H9 (cell line): ENCODE data around the gene TOGARAM2. TPM values are rescaled to one million over a fixed set of nuclear protein-coding genes. Genes with fewer than 3 reads are reported as not detected.

Source experiments
- DNase-seq: peaks from one replicate; pipeline ENCODE4 v3.0.0-alpha.2; 2017
- H2AFZ ChIP-seq: one replicate; pipeline ENCODE4 v1.6.1; 2013; ENCODE audit warnings: mild to moderate bottlenecking, low read length, control low read depth, moderate library complexity
- H2AK5ac ChIP-seq: 2 replicates; pipeline ENCODE4 v1.6.1; 2013; ENCODE audit warnings: low read length, control low read depth, mixed read lengths; ENCODE audit not compliant: insufficient read length
- H2BK120ac ChIP-seq: one replicate; pipeline ENCODE4 v1.6.1; 2013; ENCODE audit warnings: low read depth, mild to moderate bottlenecking, low read length, control low read depth, inconsistent platforms; ENCODE audit not compliant: poor library complexity, severe bottlenecking
- H2BK12ac ChIP-seq: 2 replicates; pipeline ENCODE4 v1.6.1; 2013; ENCODE audit warnings: low read length, control low read depth, mixed read lengths, low read depth; ENCODE audit not compliant: insufficient read length
- H2BK15ac ChIP-seq: 2 replicates; pipeline ENCODE4 v1.6.1; 2013; ENCODE audit warnings: low read depth, low read length, control low read depth
- H2BK20ac ChIP-seq: one replicate; pipeline ENCODE4 v1.6.1; 2013; ENCODE audit warnings: low read depth, mild to moderate bottlenecking, low read length, control low read depth, inconsistent platforms; ENCODE audit not compliant: poor library complexity, severe bottlenecking
- H2BK5ac ChIP-seq: 2 replicates; pipeline ENCODE4 v1.6.1; 2013; ENCODE audit warnings: low read length, control low read depth, mixed read lengths; ENCODE audit not compliant: insufficient read length
- H3K14ac ChIP-seq: 2 replicates; pipeline ENCODE4 v1.6.1; 2013; ENCODE audit warnings: low read length, control low read depth; ENCODE audit not compliant: insufficient read depth
- H3K18ac ChIP-seq: 2 replicates; pipeline ENCODE4 v1.6.1; 2013; ENCODE audit warnings: low read depth, mild to moderate bottlenecking, mixed read lengths, low read length, control low read depth; ENCODE audit not compliant: insufficient read length
- H3K23ac ChIP-seq: 2 replicates; pipeline ENCODE4 v1.6.1; 2013; ENCODE audit warnings: low read length, control low read depth, mixed read lengths, low read depth; ENCODE audit not compliant: insufficient read length
- H3K23me2 ChIP-seq: 2 replicates; pipeline ENCODE4 v1.6.1; 2013; ENCODE audit warnings: low read depth, mild to moderate bottlenecking, mixed read lengths, low read length, control low read depth; ENCODE audit not compliant: insufficient read length, poor library complexity, severe bottlenecking
- H3K27ac ChIP-seq: 2 replicates; pipeline ENCODE4 v1.5.1; 2013; ENCODE audit warnings: low read length, control low read depth, mixed read lengths, low read depth; ENCODE audit not compliant: insufficient read length
- H3K27me3 ChIP-seq: 2 replicates; pipeline ENCODE4 v1.6.1; 2013; ENCODE audit warnings: low read length, control low read depth, inconsistent platforms; ENCODE audit not compliant: insufficient read depth
- H3K4ac ChIP-seq: 2 replicates; pipeline ENCODE4 v1.6.1; 2013; ENCODE audit warnings: low read depth, mild to moderate bottlenecking, control low read depth, inconsistent platforms, low read length, moderate library complexity
- H3K4me1 ChIP-seq: 2 replicates; pipeline ENCODE4 v1.6.1; 2013; ENCODE audit warnings: low read length, control low read depth, inconsistent platforms; ENCODE audit not compliant: insufficient read depth
- H3K4me2 ChIP-seq: 2 replicates; pipeline ENCODE4 v1.6.1; 2013; ENCODE audit warnings: low read length, control low read depth, mixed read lengths; ENCODE audit not compliant: insufficient read length, insufficient read depth
- H3K56ac ChIP-seq: 2 replicates; pipeline ENCODE4 v1.6.1; 2013; ENCODE audit warnings: low read depth, mild to moderate bottlenecking, mixed read lengths, low read length, control low read depth; ENCODE audit not compliant: insufficient read length
- H3K79me1 ChIP-seq: 2 replicates; pipeline ENCODE4 v1.6.1; 2013; ENCODE audit warnings: low read depth, mild to moderate bottlenecking, moderate library complexity, low read length, control low read depth, inconsistent platforms; ENCODE audit not compliant: insufficient read depth, poor library complexity, severe bottlenecking
- H3K79me2 ChIP-seq: 2 replicates; pipeline ENCODE4 v1.6.1; 2013; ENCODE audit warnings: low read length, control low read depth, inconsistent platforms; ENCODE audit not compliant: insufficient read depth
- H3K9ac ChIP-seq: 2 replicates; pipeline ENCODE4 v1.6.1; 2013; ENCODE audit warnings: low read length, control low read depth, mixed read lengths; ENCODE audit not compliant: insufficient read length; ENCODE audit errors: extremely low read depth
- H3K9me3 ChIP-seq: one replicate; pipeline ENCODE4 v1.6.1; 2013; ENCODE audit warnings: low read depth, low read length, inconsistent platforms; ENCODE audit not compliant: control insufficient read depth
- H3T11ph ChIP-seq: one replicate; pipeline ENCODE4 v1.6.1; 2013; ENCODE audit warnings: mild to moderate bottlenecking, low read length, control low read depth, inconsistent platforms
- H4K20me1 ChIP-seq: one replicate; pipeline ENCODE4 v1.6.1; 2013; ENCODE audit not compliant: control insufficient read depth, insufficient read length, insufficient read depth
- H4K5ac ChIP-seq: 2 replicates; pipeline ENCODE4 v1.6.1; 2013; ENCODE audit warnings: low read depth, mild to moderate bottlenecking, mixed read lengths, low read length, control low read depth; ENCODE audit not compliant: insufficient read length
- H4K8ac ChIP-seq: replicated peaks from 2 replicates; pipeline ENCODE4 v1.6.1; 2013; ENCODE audit warnings: low read length, control low read depth, mixed read lengths, low read depth; ENCODE audit not compliant: insufficient read length
- H4K91ac ChIP-seq: 2 replicates; pipeline ENCODE4 v1.6.1; 2013; ENCODE audit warnings: low read depth, mild to moderate bottlenecking, moderate library complexity, mixed read lengths, low read length, control low read depth; ENCODE audit not compliant: insufficient read length
- H3K27ac Mint-ChIP-seq, 3 experiments: 2 replicates in 2 of 3; 3 replicates in 1 of 3; pipeline ENCODE4 v1.8.0; 2020 to 2021; ENCODE audit warnings: mixed read lengths in 3 of 3, mild to moderate bottlenecking in 1 of 3, moderate library complexity in 1 of 3
- H3K27me3 Mint-ChIP-seq: 2 replicates; pipeline ENCODE4 v1.8.0; 2021; ENCODE audit warnings: low read depth, mild to moderate bottlenecking, moderate library complexity, mixed read lengths
- H3K36me3 Mint-ChIP-seq, 3 experiments: 2 replicates in 2 of 3; 3 replicates in 1 of 3; pipeline ENCODE4 v1.8.0; 2020 to 2021; ENCODE audit warnings: low read depth in 3 of 3, mixed read lengths in 3 of 3; ENCODE audit not compliant: insufficient read depth in 1 of 3
- H3K4me1 Mint-ChIP-seq, 2 experiments: 2 replicates each; pipeline ENCODE4 v1.8.0; 2020; ENCODE audit warnings: mixed read lengths in 2 of 2
- H3K4me3 Mint-ChIP-seq, 2 experiments: 2 replicates in 1 of 2; 3 replicates in 1 of 2; pipeline ENCODE4 v1.8.0; 2020 to 2021; ENCODE audit warnings: mild to moderate bottlenecking in 2 of 2, mixed read lengths in 2 of 2, moderate library complexity in 1 of 2
- H3K9me3 Mint-ChIP-seq, 2 experiments: 2 replicates in 1 of 2; 3 replicates in 1 of 2; pipeline ENCODE4 v1.8.0; 2020; ENCODE audit warnings: mild to moderate bottlenecking in 2 of 2, mixed read lengths in 2 of 2, moderate library complexity in 1 of 2
- CTCF ChIP-seq: fragments of 200-600 bp; sonication (generic); conservative IDR thresholded peaks from 3 replicates; pipeline ENCODE4 v1.8.0; 2021; ENCODE audit warnings: antibody characterized with exemption, mild to moderate bottlenecking
- WGBS: extraction: QIAGEN DNeasy Blood & Tissue Kit; methylation state at CpG from one replicate; pipeline ENCODE4 v1.1.7; 2013; ENCODE audit warnings: missing lambda C conversion rate, low lambda C conversion rate, mixed read lengths; ENCODE audit not compliant: insufficient read length; ENCODE audit errors: extremely low coverage; 5-methylcytosine and 5-hydroxymethylcytosine counted together
- total RNA-seq: library from RNA; stranded (reverse); gene quantifications from 2 replicates; pipeline ENCODE4 v1.2.1, GENCODE V29; 2021

TOGARAM2 gene
- total RNA-seq, 1 experiment from 2014 or later = 0.83 TPM

- Histone ChIP-seq H3K4me1 (no peaks in the 10 kb centered on the region), H2AFZ (no peak overlapping the region), H3K14ac (no peak overlapping the region), H3K27me3 (no peaks in the 10 kb centered on the region), H3K18ac (no peak overlapping the region), H4K8ac (no peak overlapping the region), H2BK12ac (no peak overlapping the region), H2BK20ac (no peak overlapping the region), H3K4ac (no peak overlapping the region), H3T11ph (no peak overlapping the region), H3K4me2 (no peak overlapping the region), H2BK15ac (no peak overlapping the region), H4K20me1 (no peaks in the 10 kb centered on the region), H2BK5ac (no peak overlapping the region), H4K91ac (no peak overlapping the region), H3K27ac (no peak overlapping the region), H3K79me2 (no peaks in the 10 kb centered on the region), H3K9me3 (no peaks in the 10 kb centered on the region), H3K23ac (no peak overlapping the region), H2AK5ac (no peak overlapping the region), H2BK120ac (no peak overlapping the region), H3K9ac (no peak overlapping the region), H3K23me2 (no peaks in the 10 kb centered on the region), H3K79me1 (no peaks in the 10 kb centered on the region), H3K56ac (no peak overlapping the region), H4K5ac (no peak overlapping the region)
- no peaks in the 10 kb centered on the region for H3K9me3 Mint-ChIP-seq
- H3K27ac Mint-ChIP-seq = no peak overlapping the region
- no peak for TF ChIP-seq CTCF
- no CpG with 5 or more reads among the region's 3 CpGs for WGBS
- H3K36me3 Mint-ChIP-seq = no peaks in the 10 kb centered on the region
- peaks cover 0 to 10% of the 10 kb centered on the region in 2 experiments; a peak in 2 of 4 replicates for H3K4me1 Mint-ChIP-seq
- H3K27me3 Mint-ChIP-seq = no peaks in the 10 kb centered on the region; the same call in 1 of the 2 replicates
- DNase-seq = no peak
- H3K4me3 Mint-ChIP-seq = no peak overlapping the region
Observed at GRCh38 chr2:29025711-29026110, 44.6 kb downstream of the TOGARAM2 start.
